GM12872 (cell line): ENCODE results near the gene KCTD17.

ENCODE experiments used
- CTCF ChIP-seq: IDR thresholded peaks from 3 replicates; pipeline ENCODE4 v1.5.1; 2011; ENCODE audit warnings: low read depth, mild to moderate bottlenecking, low read length, moderate library complexity; ENCODE audit not compliant: insufficient read depth

Gene KCTD17

GRCh38 chr22:37065180-37065579 is 13.6 kb downstream of the KCTD17 start:
- no peak for TF ChIP-seq CTCF

GRCh38 chr22:37065961-37066360 is 14.4 kb downstream of the KCTD17 start:
- TF ChIP-seq CTCF = no peak

- no peak for TF ChIP-seq CTCF
Observed at GRCh38 chr22:37067428-37067827, 15.9 kb downstream of the KCTD17 start.

GRCh38 chr22:37068859-37069258 is 17.3 kb downstream of the KCTD17 start:
- no peak for TF ChIP-seq CTCF

GRCh38 chr22:37069319-37069718 is 17.8 kb downstream of the KCTD17 start:
- TF ChIP-seq CTCF = no peak

- TF ChIP-seq CTCF = no peak
Observed at GRCh38 chr22:37069719-37070118, 18.2 kb downstream of the KCTD17 start.

- TF ChIP-seq CTCF = no peak
Observed at GRCh38 chr22:37070334-37070733, 18.8 kb downstream of the KCTD17 start.

- no peak for TF ChIP-seq CTCF
Observed at GRCh38 chr22:37070744-37071143, 19.2 kb downstream of the KCTD17 start.
